HG02970 (cell line): ENCODE data around the gene TXNDC12.
"Not testable (repeated sequence)": the region's sequence is repeated elsewhere in the genome, so short reads cannot be mapped to it uniquely, and the experiment has no call there.

ENCODE experiments used
- ATAC-seq: cut with Tn5 transposase; IDR thresholded peaks from one replicate; pipeline ENCODE4 v1.9.1; 2021; ENCODE audit warnings: mild to moderate bottlenecking, moderate library complexity, moderate number of reproducible peaks; ENCODE audit not compliant: unreplicated experiment, low FRiP score

The TXNDC12 gene

DNA sequence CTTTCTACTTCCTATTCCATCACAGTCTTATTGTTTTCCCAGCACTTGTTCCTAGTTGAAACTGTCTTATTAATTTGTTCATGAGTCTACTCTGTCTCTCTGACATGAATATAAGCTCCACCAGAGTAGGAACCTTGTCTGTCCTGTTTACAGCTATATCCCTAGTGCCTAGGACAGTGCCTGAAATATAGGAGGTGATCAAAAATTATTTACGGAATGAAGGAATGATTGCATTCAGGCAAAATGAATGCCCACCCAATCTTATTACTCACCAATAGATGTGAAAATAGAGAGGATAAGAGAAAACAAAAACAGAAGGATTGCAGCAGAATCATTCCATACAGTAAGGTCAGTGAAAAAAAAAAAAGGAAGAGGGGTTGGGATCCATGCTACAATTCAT, 1.1 kb downstream of the TXNDC12 start:
- no peak for ATAC-seq

DNA sequence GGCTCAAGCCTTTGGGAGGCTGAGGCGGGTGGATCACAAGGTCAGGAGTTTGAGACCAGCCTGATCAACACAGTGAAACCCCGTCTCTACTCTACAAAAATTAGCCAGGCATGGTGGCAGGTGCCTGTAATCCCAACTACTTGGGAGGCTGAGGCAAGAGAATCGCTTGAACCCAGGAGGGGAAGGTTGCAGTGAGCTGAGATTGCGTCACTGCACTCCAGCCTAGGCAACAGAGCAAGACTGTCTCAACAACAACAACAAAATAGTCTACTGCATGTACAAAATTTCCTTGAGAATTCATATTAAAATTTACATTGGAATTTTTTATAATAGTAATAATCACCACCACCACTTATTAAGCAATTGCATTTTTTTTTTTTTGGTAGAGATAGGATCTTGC, 5.7 kb downstream of the TXNDC12 start:
- not testable (repeated sequence) for ATAC-seq

DNA sequence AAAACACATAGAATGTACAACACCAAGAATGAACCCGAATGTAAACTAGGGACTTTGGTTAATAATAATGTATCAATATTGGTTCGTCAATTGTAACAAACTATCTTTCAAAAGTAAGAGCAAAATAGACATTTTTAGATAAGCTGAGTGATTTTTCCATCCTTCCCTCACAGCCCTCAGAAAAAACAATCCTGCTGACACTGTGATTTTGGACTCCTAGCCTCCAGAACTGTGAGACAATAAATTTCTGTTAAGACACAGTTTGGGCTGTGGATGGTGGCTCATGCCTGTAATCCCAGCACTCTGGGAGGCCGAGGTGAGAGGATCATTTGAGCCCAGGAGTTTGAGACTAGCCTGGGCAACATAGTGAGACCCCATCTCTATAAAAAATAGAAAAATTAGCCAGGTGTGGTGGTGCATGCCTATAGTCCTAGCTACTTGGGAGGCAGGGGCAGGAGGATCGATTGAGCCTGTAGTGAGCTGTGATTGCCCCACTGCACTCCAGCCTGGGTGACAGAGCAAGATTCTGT, 9.3 kb downstream of the TXNDC12 start:
- ATAC-seq = not testable (repeated sequence)

DNA sequence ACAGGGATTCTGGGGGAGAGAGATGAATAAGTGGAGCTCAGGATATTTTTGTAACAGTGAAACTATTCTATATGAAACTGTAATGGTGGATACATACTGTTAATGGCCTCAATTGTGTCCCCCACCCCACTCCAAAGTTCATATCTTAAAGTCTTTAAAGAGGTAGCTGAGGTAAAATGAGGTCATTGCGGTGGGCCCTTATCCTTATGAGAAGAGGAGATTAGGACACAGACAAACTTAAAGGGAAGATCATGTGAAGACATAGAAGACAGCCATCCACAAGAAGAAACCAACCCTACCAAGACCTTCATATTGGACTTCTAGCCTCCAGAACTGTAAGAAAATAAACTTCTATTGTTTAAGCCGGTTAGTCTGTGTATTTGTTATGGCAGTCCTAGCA, 9.8 kb downstream of the TXNDC12 start:
- ATAC-seq = no peak

- ATAC-seq = no peak
Observed at GRCh38 chr1:52041551-52042185, 13.3 kb downstream of the TXNDC12 start.

DNA sequence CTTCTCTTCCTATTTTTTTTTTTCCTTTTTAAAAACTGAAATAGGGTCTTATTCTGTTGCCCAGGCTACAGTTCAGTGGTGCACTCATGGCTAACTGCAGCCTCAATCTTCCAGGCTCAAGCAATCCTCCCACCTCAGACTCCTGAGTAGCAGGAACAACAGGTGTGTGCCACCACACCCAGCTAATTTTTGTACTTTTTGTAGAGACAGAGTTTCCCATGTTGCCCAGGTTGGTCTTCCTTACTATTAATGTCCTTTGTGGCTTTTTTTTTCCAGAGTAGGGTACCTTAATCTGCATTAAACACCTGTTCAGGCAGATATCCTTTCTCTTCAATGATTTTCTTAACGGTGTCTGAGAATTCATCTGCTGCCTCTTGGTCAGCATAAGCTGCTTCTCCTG, 17.1 kb downstream of the TXNDC12 start:
- no peak for ATAC-seq

- no peak for ATAC-seq
Observed at GRCh38 chr1:52037402-52037814, 17.6 kb downstream of the TXNDC12 start.

DNA sequence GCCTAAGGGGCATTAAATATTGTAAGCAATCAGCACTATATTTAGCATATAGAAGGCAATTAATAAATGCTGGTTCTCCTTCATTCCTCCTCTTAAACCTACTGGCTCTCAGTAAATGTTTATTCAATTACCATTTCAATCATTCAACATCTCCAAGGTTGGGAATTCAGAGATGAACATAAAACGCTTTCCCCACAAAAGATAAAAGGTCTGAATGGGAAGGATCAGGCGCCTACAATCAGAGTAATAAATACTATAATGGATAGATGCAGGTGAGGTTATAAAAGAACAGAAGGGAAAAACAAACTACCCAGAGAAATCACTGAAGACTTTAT, 21.0 kb downstream of the TXNDC12 start:
- no peak for ATAC-seq

- ATAC-seq = peak; percentile 64
Observed at GRCh38 chr1:52033190-52034049, 21.6 kb downstream of the TXNDC12 start, which contains the start of gene KTI12. TSS of gene KTI12 (minus strand) at chr1:52033810. CDS start at chr1:52033761, 49 bp downstream.

DNA sequence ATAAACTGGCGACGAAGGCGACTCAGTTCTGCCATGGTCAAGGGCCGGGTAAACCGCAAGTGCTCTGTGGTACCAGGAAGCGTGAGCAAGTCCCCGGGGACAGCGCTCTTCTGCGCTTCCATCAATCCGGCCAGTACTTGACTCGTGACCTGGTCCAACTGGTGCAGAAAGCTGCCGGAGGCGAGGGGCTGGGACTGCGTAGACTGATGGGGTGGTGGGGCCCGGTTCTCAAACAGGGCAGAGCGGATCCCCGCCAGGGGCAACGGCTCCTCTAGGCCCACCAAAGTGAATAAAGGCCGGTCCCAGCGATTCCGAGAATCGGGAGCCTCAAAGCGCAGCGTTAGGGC, 22.2 kb downstream of the TXNDC12 start:
- no peak for ATAC-seq

- ATAC-seq = no peak
Observed at GRCh38 chr1:52032124-52032784, 22.7 kb downstream of the TXNDC12 start.

DNA sequence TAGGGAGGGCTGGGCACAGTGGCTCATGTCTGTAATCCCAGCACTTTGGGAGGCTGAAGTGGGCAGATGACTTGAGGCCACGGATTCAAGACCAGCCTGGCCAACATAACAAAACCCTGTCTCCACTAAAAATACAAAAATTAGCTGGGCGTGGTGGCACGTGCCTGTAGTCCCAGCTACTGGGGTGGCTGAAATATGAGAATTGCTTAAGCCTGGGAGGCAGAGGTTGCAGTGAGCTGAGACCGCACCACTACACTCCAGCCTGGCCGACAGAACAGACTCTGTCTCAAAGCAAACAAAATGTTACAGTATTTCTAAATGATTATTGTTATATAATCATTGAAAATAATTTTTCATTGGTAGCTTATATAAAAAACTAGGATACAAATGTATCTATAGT, 26.2 kb downstream of the TXNDC12 start:
- ATAC-seq = not testable (repeated sequence)

- ATAC-seq = no peak
Observed at GRCh38 chr1:52028328-52028727, 26.7 kb downstream of the TXNDC12 start.

DNA sequence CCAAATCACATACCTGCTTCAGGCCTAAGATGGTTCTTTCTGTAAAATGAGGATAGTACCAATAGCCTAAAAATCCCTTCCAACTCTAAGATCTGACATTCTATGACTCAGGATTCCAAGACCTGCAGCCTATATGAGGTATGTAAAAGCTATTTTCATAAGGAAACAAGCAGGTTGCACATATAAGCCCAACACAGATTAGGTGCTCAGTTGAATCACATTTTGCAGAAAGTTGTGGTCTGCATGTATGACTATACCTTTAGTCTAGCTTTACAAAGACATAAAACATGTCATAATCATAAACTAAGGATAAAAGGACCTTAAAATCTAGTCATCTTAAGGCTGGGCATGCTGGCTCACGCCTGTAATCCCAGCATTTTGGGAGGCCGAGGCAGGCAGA, 28.7 kb downstream of the TXNDC12 start:
- ATAC-seq = no peak

DNA sequence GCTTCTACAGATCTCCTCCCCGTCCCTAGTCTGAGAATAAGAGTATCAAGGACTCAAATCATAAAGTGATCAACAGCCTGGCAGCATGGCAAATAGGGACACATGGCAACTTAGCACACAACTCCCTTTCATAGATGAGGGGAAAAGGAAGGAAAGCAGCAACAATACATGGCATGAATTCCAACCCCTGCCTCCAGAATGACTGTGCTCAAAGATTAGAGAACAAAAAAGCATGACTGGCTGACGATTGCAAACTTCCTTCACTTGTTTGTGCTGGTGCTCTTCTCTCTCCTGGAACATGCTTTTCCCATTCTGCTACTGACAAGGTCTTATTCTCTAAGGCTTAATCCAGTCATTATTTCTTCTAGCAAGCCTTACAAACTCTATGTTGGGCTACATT, 32.9 kb downstream of the TXNDC12 start:
- ATAC-seq = no peak

GRCh38 chr1:52008071-52008809, 46.8 kb downstream of the TXNDC12 start:
- ATAC-seq = no peak

- ATAC-seq = no peak
Observed at GRCh38 chr1:52007215-52008002, 47.6 kb downstream of the TXNDC12 start.

DNA sequence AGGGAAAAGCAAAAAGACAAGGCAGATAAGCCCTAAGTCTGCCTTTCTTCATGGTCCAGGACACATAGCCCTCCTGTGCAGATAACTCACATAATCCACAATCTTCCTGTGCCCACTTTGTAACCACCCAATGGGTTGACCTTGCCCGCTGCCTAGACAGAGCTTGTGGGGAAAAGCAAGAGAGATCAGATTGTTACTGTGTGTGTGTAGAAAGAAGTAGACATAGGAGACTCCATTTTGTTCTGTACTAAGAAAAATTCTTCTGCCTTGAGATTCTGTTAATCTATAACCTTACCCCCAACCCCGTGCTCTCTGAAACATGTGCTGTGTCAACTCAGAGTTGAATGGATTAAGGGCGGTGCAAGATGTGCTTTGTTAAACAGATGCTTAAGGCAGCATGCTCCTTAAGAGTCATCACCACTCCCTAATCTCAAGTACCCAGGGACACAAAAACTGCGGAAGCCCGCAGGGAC, 48.9 kb downstream of the TXNDC12 start:
- not testable (repeated sequence) for ATAC-seq

GRCh38 chr1:52005548-52005947, 49.4 kb downstream of the TXNDC12 start:
- not testable (repeated sequence) for ATAC-seq

DNA sequence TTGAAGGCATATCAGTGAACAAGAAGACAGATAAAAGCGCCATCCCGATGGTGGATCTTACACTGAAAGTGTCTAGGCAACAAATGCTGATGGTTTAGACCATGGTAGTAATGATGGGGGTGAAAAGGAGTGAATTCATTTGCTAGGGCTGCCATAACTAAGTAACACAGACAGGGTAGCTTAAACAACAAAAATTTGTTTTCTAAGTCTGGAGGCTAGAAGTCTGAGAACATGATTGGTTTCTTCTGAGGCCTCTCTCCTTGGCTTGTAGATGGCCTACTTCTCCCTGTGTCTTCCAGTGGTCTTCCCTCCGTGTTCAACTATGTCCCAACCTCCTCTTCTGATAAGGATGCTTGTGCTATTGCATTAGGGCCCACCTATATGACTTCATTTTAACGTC, 51.1 kb downstream of the TXNDC12 start:
- ATAC-seq = no peak
